A549 (cell line): ENCODE data around the gene DPEP2. TPM values are rescaled to one million over a fixed set of nuclear protein-coding genes. Genes with fewer than 3 reads are reported as not detected.

Source experiments
- ATAC-seq, 2 experiments: fragments of 200-7000 bp in 1 of 2; fragments of >200 bp in 1 of 2; cut with Nextera tagmentation in 1 of 2; cut with Tn5 transposase in 1 of 2; 3 replicates each; pipeline versions ENCODE4 v1.8.0 to v1.9.1; 2018 to 2020; ENCODE audit warnings: mild to moderate bottlenecking in 1 of 2, moderate library complexity in 1 of 2
- CTCF ChIA-PET: fragments of 300-600 bp; sonication (Branson Sonifier 250); formaldehyde crosslinking; extraction: SDS; loops from one replicate; lab custom pipeline; 2021; ENCODE audit warnings: antibody characterized with exemption, inconsistent platforms; lab: Yijun Ruan, JAX
- POLR2A ChIA-PET: fragments of 350-600 bp; formaldehyde crosslinking; extraction: SDS; loops from one replicate; lab custom pipeline; 2021; ENCODE audit warnings: antibody characterized with exemption, inconsistent platforms; lab: Yijun Ruan, JAX
- DNase-seq, 2 experiments: peaks; one replicate each; pipeline versions ENCODE4 v3.0.0 to v3.0.0-alpha.2; 2011 to 2016; ENCODE audit warnings: low read depth in 1 of 2, low spot score in 1 of 2
- FAIRE-seq: peaks from 2 replicates; lab custom pipeline; 2011; peaks lifted over from hg19 to GRCh38; lab: Jason Lieb, UNC
- H3K27ac ChIP-seq, 2 experiments: fragments of >200 bp; sonication (Bioruptor Twin); formaldehyde crosslinking; 3 replicates each; pipeline ENCODE4 v1.5.1; 2016 to 2017
- H3K4me1 ChIP-seq: fragments of >200 bp; sonication (Bioruptor Twin); formaldehyde crosslinking; 3 replicates; pipeline ENCODE4 v1.6.1; 2016
- H3K4me2 ChIP-seq: fragments of >200 bp; sonication (Bioruptor Twin); formaldehyde crosslinking; 3 replicates; pipeline ENCODE4 v1.6.1; 2016
- H3K4me3 ChIP-seq: fragments of >200 bp; sonication (Bioruptor Twin); formaldehyde crosslinking; 3 replicates; pipeline ENCODE4 v1.5.1; 2016
- H3K9me3 ChIP-seq: fragments of >200 bp; sonication (Bioruptor Twin); formaldehyde crosslinking; 3 replicates; pipeline ENCODE4 v1.6.1; 2016
- BHLHE40 ChIP-seq: IDR thresholded peaks from 2 replicates; pipeline ENCODE4 v1.6.1; 2012; ENCODE audit warnings: low read depth, low read length, inconsistent platforms
- CHD2 ChIP-seq: fragments of 150-350 bp; IDR thresholded peaks from 2 replicates; pipeline ENCODE4 v1.6.1; 2014; ENCODE audit warnings: low read length; ENCODE audit not compliant: partially characterized antibody
- EHMT2 ChIP-seq: fragments of 200-600 bp; sonication (generic); IDR thresholded peaks from 2 replicates; pipeline ENCODE4 v1.6.1; 2016; ENCODE audit warnings: antibody characterized with exemption, low read depth, mild to moderate bottlenecking, moderate library complexity
- FOSB ChIP-seq: fragments of 250-450 bp; sonication (Bioruptor Pico); IDR thresholded peaks from 2 replicates; pipeline ENCODE4 v1.5.0; 2020; ENCODE audit warnings: mild to moderate bottlenecking, moderate library complexity
- FOXS1 ChIP-seq: fragments of 250-450 bp; sonication (Bioruptor Pico); IDR thresholded peaks from 2 replicates; pipeline ENCODE4 v1.5.0; 2020; ENCODE audit warnings: mild to moderate bottlenecking, moderate library complexity
- HEYL ChIP-seq: fragments of 250-450 bp; sonication (Bioruptor Pico); IDR thresholded peaks from 2 replicates; pipeline ENCODE4 v1.8.0; 2021; ENCODE audit warnings: mild to moderate bottlenecking, moderate library complexity
- HOXA7 ChIP-seq: fragments of 250-450 bp; sonication (Bioruptor Pico); IDR thresholded peaks from 2 replicates; pipeline ENCODE4 v1.5.0; 2020; ENCODE audit warnings: mild to moderate bottlenecking, moderate library complexity
- JUN ChIP-seq, 2 experiments: fragments of >200 bp; sonication (Bioruptor Twin); formaldehyde crosslinking; IDR thresholded peaks; 2 replicates in 1 of 2; 3 replicates in 1 of 2; pipeline ENCODE4 v1.6.1; 2016 to 2017
- JUNB ChIP-seq: fragments of >200 bp; sonication (Bioruptor Twin); formaldehyde crosslinking; IDR thresholded peaks from 2 replicates; pipeline ENCODE4 v1.6.1; 2016
- KDM5A ChIP-seq: fragments of 200-600 bp; sonication (generic); IDR thresholded peaks from 2 replicates; pipeline ENCODE4 v1.6.1; 2016; ENCODE audit warnings: antibody characterized with exemption, mild to moderate bottlenecking
- MAFK ChIP-seq: fragments of 450-650 bp; IDR thresholded peaks from 2 replicates; pipeline ENCODE4 v1.6.1; 2014; ENCODE audit not compliant: partially characterized antibody
- NFE2L2 ChIP-seq: fragments of 150-350 bp; conservative IDR thresholded peaks from 2 replicates; pipeline ENCODE4 v1.6.1; 2014; ENCODE audit warnings: low read length
- NPAS2 ChIP-seq: fragments of 250-450 bp; sonication (Bioruptor Pico); IDR thresholded peaks from 2 replicates; pipeline ENCODE4 v1.8.0; 2022; ENCODE audit warnings: mild to moderate bottlenecking, moderate library complexity, borderline replicate concordance
- PHF8 ChIP-seq: fragments of 200-600 bp; sonication (generic); IDR thresholded peaks from 2 replicates; pipeline ENCODE4 v1.6.1; 2016; ENCODE audit warnings: low read depth, mild to moderate bottlenecking, antibody characterized with exemption, moderate library complexity, borderline replicate concordance
- POLR2A ChIP-seq: IDR thresholded peaks from 2 replicates; pipeline ENCODE4 v1.6.1; 2012; ENCODE audit warnings: mild to moderate bottlenecking, low read length
- POLR2AphosphoS2 ChIP-seq: conservative IDR thresholded peaks from 2 replicates; pipeline ENCODE4 v1.6.1; 2012; ENCODE audit warnings: low read length, improper control_type of control experiment, inconsistent platforms
- RAD21 ChIP-seq, 2 experiments: fragments of >200 bp in 1 of 2; sonication (Bioruptor Twin) in 1 of 2; formaldehyde crosslinking in 1 of 2; IDR thresholded peaks in 1 of 2; conservative IDR thresholded peaks in 1 of 2; 2 replicates in 1 of 2; 3 replicates in 1 of 2; pipeline ENCODE4 v1.6.1; 2012 to 2018; ENCODE audit warnings: inconsistent platforms in 1 of 2
- TFCP2L1 ChIP-seq: fragments of 250-450 bp; sonication (Bioruptor Pico); IDR thresholded peaks from 2 replicates; pipeline ENCODE4 v1.5.0; 2021; ENCODE audit warnings: mild to moderate bottlenecking
- TP53 ChIP-seq: fragments of 250-450 bp; sonication (Bioruptor Pico); IDR thresholded peaks from 2 replicates; pipeline ENCODE4 v1.5.0; 2021; ENCODE audit warnings: mild to moderate bottlenecking, moderate library complexity
- ZSCAN20 ChIP-seq: fragments of 250-450 bp; sonication (Bioruptor Pico); IDR thresholded peaks from 2 replicates; pipeline ENCODE4 v1.8.0; 2022; ENCODE audit warnings: mild to moderate bottlenecking, moderate library complexity
- WGBS: methylation state at CpG from one replicate; pipeline ENCODE4 v1.1.6; 2017; ENCODE audit errors: missing lambda C conversion rate; 5-methylcytosine and 5-hydroxymethylcytosine counted together
- polyA plus RNA-seq, 4 experiments: library from polyadenylated mRNA; depleted of rRNA in 3 of 4; stranded (reverse); fragments of >200 nt; fragmentation: RNase III in 1 of 4; extraction: RNeasy Plus Mini Kit Qiagen cat#74134 plus additional on column Dnase treatment in 1 of 4; gene quantifications; 2 replicates in 3 of 4; 3 replicates in 1 of 4; pipeline ENCODE4 v1.2.3, GENCODE V29; 2011 to 2017
- TF ChIP-seq, protein P1 (sequence below): IDR thresholded peaks from 2 replicates; pipeline ENCODE4 v1.6.1; 2012
- TF ChIP-seq, protein P2 (sequence below): fragments of 200-600 bp; sonication (generic); IDR thresholded peaks from 2 replicates; pipeline ENCODE4 v1.6.1; 2016; ENCODE audit warnings: antibody characterized with exemption, mild to moderate bottlenecking, moderate library complexity
- TF ChIP-seq, protein P3 (sequence below): fragments of 150-350 bp; IDR thresholded peaks from 2 replicates; pipeline ENCODE4 v1.6.1; 2014; ENCODE audit warnings: low read depth, mild to moderate bottlenecking, low read length
- TF ChIP-seq, protein P4 (sequence below): fragments of >200 bp; sonication (Bioruptor Twin); formaldehyde crosslinking; IDR thresholded peaks from 3 replicates; pipeline ENCODE4 v1.5.1; 2016

DPEP2 gene
- polyA plus RNA-seq, 2 of the 4 experiments (the other 2 are of a cell fraction) = not detected

DNA sequence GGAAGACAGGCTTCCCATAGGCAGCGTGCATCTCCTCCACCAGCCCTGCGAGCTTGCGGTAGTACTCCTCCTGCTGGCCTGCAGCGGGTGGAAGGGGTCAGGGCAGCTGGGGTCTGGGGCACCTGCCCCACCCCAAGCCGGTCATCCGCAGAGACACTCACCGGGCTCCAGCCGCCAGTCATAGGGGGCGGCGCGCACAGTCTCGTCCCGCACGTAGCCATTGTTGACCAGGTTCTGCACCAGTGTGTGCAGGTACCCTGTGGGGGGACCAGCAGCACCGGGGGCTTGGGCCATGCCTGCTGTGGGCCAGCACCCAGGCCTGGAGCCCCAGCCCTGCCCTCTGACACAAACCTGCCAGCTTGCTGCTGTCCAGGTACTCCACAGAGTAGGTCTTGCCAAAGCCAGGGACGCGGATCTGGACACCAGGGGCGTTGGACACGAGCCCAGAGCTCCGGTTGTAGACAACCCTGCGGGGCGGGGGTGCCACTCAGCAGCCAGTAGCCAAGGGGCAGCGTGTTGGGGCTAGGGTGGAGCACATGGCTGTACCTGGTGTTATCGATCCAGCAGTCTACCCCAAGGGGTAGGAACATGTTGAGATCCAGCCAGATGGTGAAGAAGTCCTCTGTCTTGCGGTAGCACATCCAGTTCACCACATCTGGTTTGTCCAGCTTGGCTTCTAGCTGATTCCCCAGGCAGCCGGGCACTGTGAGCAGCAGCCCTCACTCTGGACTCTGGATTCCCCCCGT is 56.6 kb downstream of the DPEP2 start:
- FAIRE-seq (no peak), ATAC-seq (peak in 1 of 2 experiments; percentile 30; a peak in 3 of 6 replicates), DNase-seq (no peak)
- ChIA-PET CTCF (interaction anchor here (0.6 to 5.2 kb wide), 22 partner anchors 10 to 421 kb away, joined by 3 to 54 read pairs (median 4); no protein-coding TSS in a partner anchor), POLR2A (no interaction called here)
- H3K9me3 ChIP-seq = no peaks in the 10 kb centered on the region
- no peak overlapping the region for H3K27ac ChIP-seq
- H3K4me2 ChIP-seq = no peak overlapping the region
- no peaks in the 10 kb centered on the region for H3K4me1 ChIP-seq
- TF ChIP-seq KDM5A = no peak
- TF ChIP-seq, protein P1, sequence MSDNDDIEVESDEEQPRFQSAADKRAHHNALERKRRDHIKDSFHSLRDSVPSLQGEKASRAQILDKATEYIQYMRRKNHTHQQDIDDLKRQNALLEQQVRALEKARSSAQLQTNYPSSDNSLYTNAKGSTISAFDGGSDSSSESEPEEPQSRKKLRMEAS = 0 out of 2 replicates have a peak, but pooled peaks have one; percentile 6
- WGBS = 92% methylated on average over 24 of the region's 27 CpGs
- H3K4me3 ChIP-seq = no peak overlapping the region

DNA sequence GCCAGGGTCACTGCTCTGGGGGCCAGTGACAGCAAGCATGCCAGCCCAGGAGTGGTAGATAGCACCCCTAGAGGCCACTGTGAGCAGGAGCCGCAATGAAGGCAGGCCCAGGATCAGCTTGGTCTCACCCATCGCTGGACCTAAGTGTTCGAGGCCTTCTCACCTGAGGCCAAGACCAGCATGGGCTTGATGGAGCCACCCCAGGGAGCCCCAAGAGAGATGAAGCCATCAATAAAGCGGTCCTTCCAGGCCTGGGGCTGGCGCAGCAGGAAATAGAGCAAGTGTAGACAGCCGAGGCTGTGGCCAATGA is 57.1 kb downstream of the DPEP2 start:
- ATAC-seq = peak; percentile 79 to 85
- Histone ChIP-seq H3K4me3 (no peak overlapping the region), H3K9me3 (no peaks in the 10 kb centered on the region), H3K27ac (no peak overlapping the region), H3K4me1 (peaks cover 4% of the 10 kb centered on the region; the same call in 2 of the 3 replicates), H3K4me2 (no peak overlapping the region)
- no peak for FAIRE-seq
- ChIA-PET CTCF (interaction anchor here (0.6 to 5.2 kb wide), 22 partner anchors 9 to 421 kb away, joined by 3 to 54 read pairs (median 3); no protein-coding TSS in a partner anchor), POLR2A (no interaction called here)
- TF ChIP-seq HEYL (CRISPR knock-in tag) (no peak), MAFK (no peak), FOXS1 (CRISPR knock-in tag) (no peak), FOSB (CRISPR knock-in tag) (no peak), JUNB (no peak), PHF8 (no peak), BHLHE40 (no peak), NFE2L2 (no peak), ZSCAN20 (no peak), RAD21 (conservative IDR thresholded peaks at IDR 0.05 in 1 of 2, IDR thresholded peaks at IDR 0.05 in 1 of 2) (peak; percentile 33 to 47; a peak in 3 of 5 replicates), TFCP2L1 (CRISPR knock-in tag) (no peak), POLR2A (no peak), HOXA7 (no peak), EHMT2 (no peak), POLR2AphosphoS2 (no peak), CHD2 (no peak), TP53 (CRISPR knock-in tag) (no peak), NPAS2 (no peak), JUN (IDR thresholded peaks at IDR 0.05) (no peak)
- TF ChIP-seq, protein P1 = 0 out of 2 replicates have a peak, but pooled peaks have one; percentile 25
- TF ChIP-seq, protein P2, sequence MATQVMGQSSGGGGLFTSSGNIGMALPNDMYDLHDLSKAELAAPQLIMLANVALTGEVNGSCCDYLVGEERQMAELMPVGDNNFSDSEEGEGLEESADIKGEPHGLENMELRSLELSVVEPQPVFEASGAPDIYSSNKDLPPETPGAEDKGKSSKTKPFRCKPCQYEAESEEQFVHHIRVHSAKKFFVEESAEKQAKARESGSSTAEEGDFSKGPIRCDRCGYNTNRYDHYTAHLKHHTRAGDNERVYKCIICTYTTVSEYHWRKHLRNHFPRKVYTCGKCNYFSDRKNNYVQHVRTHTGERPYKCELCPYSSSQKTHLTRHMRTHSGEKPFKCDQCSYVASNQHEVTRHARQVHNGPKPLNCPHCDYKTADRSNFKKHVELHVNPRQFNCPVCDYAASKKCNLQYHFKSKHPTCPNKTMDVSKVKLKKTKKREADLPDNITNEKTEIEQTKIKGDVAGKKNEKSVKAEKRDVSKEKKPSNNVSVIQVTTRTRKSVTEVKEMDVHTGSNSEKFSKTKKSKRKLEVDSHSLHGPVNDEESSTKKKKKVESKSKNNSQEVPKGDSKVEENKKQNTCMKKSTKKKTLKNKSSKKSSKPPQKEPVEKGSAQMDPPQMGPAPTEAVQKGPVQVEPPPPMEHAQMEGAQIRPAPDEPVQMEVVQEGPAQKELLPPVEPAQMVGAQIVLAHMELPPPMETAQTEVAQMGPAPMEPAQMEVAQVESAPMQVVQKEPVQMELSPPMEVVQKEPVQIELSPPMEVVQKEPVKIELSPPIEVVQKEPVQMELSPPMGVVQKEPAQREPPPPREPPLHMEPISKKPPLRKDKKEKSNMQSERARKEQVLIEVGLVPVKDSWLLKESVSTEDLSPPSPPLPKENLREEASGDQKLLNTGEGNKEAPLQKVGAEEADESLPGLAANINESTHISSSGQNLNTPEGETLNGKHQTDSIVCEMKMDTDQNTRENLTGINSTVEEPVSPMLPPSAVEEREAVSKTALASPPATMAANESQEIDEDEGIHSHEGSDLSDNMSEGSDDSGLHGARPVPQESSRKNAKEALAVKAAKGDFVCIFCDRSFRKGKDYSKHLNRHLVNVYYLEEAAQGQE = no peak
- TF ChIP-seq, protein P3, sequence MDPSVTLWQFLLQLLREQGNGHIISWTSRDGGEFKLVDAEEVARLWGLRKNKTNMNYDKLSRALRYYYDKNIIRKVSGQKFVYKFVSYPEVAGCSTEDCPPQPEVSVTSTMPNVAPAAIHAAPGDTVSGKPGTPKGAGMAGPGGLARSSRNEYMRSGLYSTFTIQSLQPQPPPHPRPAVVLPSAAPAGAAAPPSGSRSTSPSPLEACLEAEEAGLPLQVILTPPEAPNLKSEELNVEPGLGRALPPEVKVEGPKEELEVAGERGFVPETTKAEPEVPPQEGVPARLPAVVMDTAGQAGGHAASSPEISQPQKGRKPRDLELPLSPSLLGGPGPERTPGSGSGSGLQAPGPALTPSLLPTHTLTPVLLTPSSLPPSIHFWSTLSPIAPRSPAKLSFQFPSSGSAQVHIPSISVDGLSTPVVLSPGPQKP = no peak
- TF ChIP-seq, protein P4, sequence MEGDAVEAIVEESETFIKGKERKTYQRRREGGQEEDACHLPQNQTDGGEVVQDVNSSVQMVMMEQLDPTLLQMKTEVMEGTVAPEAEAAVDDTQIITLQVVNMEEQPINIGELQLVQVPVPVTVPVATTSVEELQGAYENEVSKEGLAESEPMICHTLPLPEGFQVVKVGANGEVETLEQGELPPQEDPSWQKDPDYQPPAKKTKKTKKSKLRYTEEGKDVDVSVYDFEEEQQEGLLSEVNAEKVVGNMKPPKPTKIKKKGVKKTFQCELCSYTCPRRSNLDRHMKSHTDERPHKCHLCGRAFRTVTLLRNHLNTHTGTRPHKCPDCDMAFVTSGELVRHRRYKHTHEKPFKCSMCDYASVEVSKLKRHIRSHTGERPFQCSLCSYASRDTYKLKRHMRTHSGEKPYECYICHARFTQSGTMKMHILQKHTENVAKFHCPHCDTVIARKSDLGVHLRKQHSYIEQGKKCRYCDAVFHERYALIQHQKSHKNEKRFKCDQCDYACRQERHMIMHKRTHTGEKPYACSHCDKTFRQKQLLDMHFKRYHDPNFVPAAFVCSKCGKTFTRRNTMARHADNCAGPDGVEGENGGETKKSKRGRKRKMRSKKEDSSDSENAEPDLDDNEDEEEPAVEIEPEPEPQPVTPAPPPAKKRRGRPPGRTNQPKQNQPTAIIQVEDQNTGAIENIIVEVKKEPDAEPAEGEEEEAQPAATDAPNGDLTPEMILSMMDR = peak; percentile 55
- DNase-seq = peak; percentile 66 to 67
- WGBS = 74% methylated on average over 3 of the region's 6 CpGs
